NOMO-1 (cell line): Measurements from ENCODE around the gene CUL3.
"Not testable (repeated sequence)": the region's sequence is repeated elsewhere in the genome, so short reads cannot be mapped to it uniquely, and the experiment has no call there.

Experiments
- DNase-seq, 2 experiments: peaks; one replicate each; lab custom pipeline; 2025; ENCODE audit not compliant: unreplicated experiment in 2 of 2; lab: John Stamatoyannopoulos, UW

Gene CUL3

GRCh38 chr2:224585211-224586088, at the start of gene CUL3:
Gene CUL3 (minus strand): TSS chr2:224585363. CDS start chr2:224585009, 354 bp downstream.
- peak; percentile 95 to 98 for DNase-seq

- DNase-seq: no peak
Measured at GRCh38 chr2:224630659-224631550, 45.7 kb upstream of the CUL3 start.

- no peak for DNase-seq
Measured at GRCh38 chr2:224628416-224628815, 43.3 kb upstream of the CUL3 start.

GRCh38 chr2:224626735-224627134, 41.6 kb upstream of the CUL3 start:
- no peak for DNase-seq

GRCh38 chr2:224613543-224614286, 28.6 kb upstream of the CUL3 start:
- DNase-seq: no peak

GRCh38 chr2:224612578-224612977, 27.4 kb upstream of the CUL3 start:
- no peak for DNase-seq

GRCh38 chr2:224611938-224612337, 26.8 kb upstream of the CUL3 start:
- DNase-seq: no peak

GRCh38 chr2:224608104-224608503, 22.9 kb upstream of the CUL3 start:
- DNase-seq: no peak

- DNase-seq: not testable (repeated sequence)
Measured at GRCh38 chr2:224603746-224604500, 18.8 kb upstream of the CUL3 start.

GRCh38 chr2:224602778-224603375, 17.7 kb upstream of the CUL3 start:
- DNase-seq: not testable (repeated sequence)

- DNase-seq: no peak
Measured at GRCh38 chr2:224601923-224602322, 16.8 kb upstream of the CUL3 start.

GRCh38 chr2:224598678-224599077, 13.5 kb upstream of the CUL3 start:
- no peak for DNase-seq

GRCh38 chr2:224596289-224596688, 11.1 kb upstream of the CUL3 start:
- DNase-seq: no peak

- no peak for DNase-seq
Measured at GRCh38 chr2:224595518-224595917, 10.4 kb upstream of the CUL3 start.

GRCh38 chr2:224594840-224595239, 9.7 kb upstream of the CUL3 start:
- DNase-seq: no peak

GRCh38 chr2:224591220-224591619, 6.1 kb upstream of the CUL3 start:
- no peak for DNase-seq

- DNase-seq: peak; percentile 51 to 83
Measured at GRCh38 chr2:224586127-224586695, 1.0 kb upstream of the CUL3 start.

GRCh38 chr2:224584785-224585210, 365 bp downstream of the CUL3 start:
- DNase-seq: peak; percentile 35 to 36

- DNase-seq: peak; percentile 53 to 61
Measured at GRCh38 chr2:224584111-224584784, 915 bp downstream of the CUL3 start.
